Ishikawa (cell line): Measurements from ENCODE around the gene CCDC201.

Experiments
- CEBPB ChIP-seq: IDR thresholded peaks from 2 replicates; pipeline ENCODE4 v1.6.1; 2012
- CREB1 ChIP-seq: IDR thresholded peaks from 2 replicates; pipeline ENCODE4 v1.6.1; 2012; ENCODE audit warnings: low read depth
- EGR1 ChIP-seq: IDR thresholded peaks from 2 replicates; pipeline ENCODE4 v1.6.1; 2012
- EP300 ChIP-seq: IDR thresholded peaks from 2 replicates; pipeline ENCODE4 v1.6.1; 2012; ENCODE audit warnings: borderline replicate concordance
- FOXM1 ChIP-seq: IDR thresholded peaks from 2 replicates; pipeline ENCODE4 v1.6.1; 2012; ENCODE audit warnings: low read depth, borderline replicate concordance
- MAX ChIP-seq: IDR thresholded peaks from 2 replicates; pipeline ENCODE4 v1.6.1; 2012
- NFIC ChIP-seq: IDR thresholded peaks from 2 replicates; pipeline ENCODE4 v1.6.1; 2012
- RAD21 ChIP-seq: IDR thresholded peaks from 2 replicates; pipeline ENCODE4 v1.6.1; 2012; ENCODE audit warnings: low read depth
- REST ChIP-seq: IDR thresholded peaks from 2 replicates; pipeline ENCODE4 v1.6.1; 2012; ENCODE audit warnings: low read depth, mild to moderate bottlenecking
- TAF1 ChIP-seq: IDR thresholded peaks from 2 replicates; pipeline ENCODE4 v1.6.1; 2012; ENCODE audit warnings: low read depth, mild to moderate bottlenecking
- TCF12 ChIP-seq: IDR thresholded peaks from 2 replicates; pipeline ENCODE4 v1.6.1; 2012; ENCODE audit warnings: low read depth
- TEAD4 ChIP-seq: IDR thresholded peaks from 2 replicates; pipeline ENCODE4 v1.6.1; 2012
- USF1 ChIP-seq: IDR thresholded peaks from 2 replicates; pipeline ENCODE4 v1.6.1; 2012
- YY1 ChIP-seq: IDR thresholded peaks from 2 replicates; pipeline ENCODE4 v1.6.1; 2012; ENCODE audit warnings: low read depth
- ZBTB7A ChIP-seq: IDR thresholded peaks from 2 replicates; pipeline ENCODE4 v1.6.1; 2012; ENCODE audit warnings: low read depth

Gene CCDC201

GRCh38 chr7:45909561-45909960 is 36.7 kb upstream of the CCDC201 start:
- TF ChIP-seq CEBPB (no peak), FOXM1 (no peak), CREB1 (no peak), ZBTB7A (no peak), EP300 (no peak), TAF1 (no peak), TEAD4 (no peak), EGR1 (no peak), NFIC (no peak), TCF12 (no peak), USF1 (no peak), MAX (no peak), RAD21 (no peak)

DNA sequence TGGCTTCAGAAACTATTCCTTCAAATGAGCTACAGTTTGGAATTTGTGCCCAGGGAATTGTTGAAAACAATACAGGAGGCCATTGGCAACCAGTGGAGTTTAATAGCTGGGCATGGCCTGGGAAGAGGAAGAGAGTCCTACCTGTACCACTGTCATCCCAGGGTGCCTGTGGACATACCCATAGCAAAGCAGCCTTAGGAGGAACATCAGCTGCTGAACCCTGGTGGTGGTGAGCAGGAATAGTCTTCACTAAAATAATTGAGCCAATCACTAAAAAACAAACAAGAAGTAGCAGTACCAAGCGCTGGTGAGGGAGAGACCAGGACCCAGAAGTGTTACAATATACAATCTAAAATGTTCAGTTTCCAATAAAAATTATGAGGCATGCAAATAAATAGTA is 29.9 kb upstream of the CCDC201 start:
- TF ChIP-seq ZBTB7A (no peak), CEBPB (no peak), EP300 (no peak), NFIC (no peak), TCF12 (no peak), MAX (no peak), REST (no peak), EGR1 (no peak), RAD21 (no peak), USF1 (no peak), CREB1 (no peak), TAF1 (no peak), YY1 (no peak), FOXM1 (no peak)

GRCh38 chr7:45901566-45901965 is 28.7 kb upstream of the CCDC201 start:
- no peak for TF ChIP-seq REST
- no peak for TF ChIP-seq EGR1
- no peak for TF ChIP-seq NFIC
- TF ChIP-seq ZBTB7A, result no peak
- no peak for TF ChIP-seq RAD21

- TF ChIP-seq TEAD4 (no peak), TCF12 (no peak), FOXM1 (no peak), MAX (no peak), YY1 (no peak), TAF1 (no peak), ZBTB7A (no peak), USF1 (no peak), REST (no peak)
These were observed 25.3 kb upstream of the CCDC201 start for GRCh38 chr7:45898222-45898621.
